ENCODE measurements around the gene LEFTY2.

Gene LEFTY2

GRCh38 chr1:225903623-225904022 is 37.4 kb downstream of the LEFTY2 start:
- H3K4me3 ChIP-seq (ENCODE audit: low read depth, low read length): no peak overlapping the region
- TF ChIP-seq CTCF (conservative IDR thresholded peaks at IDR 0.05; ENCODE audit: low read depth, low read length): no peak
- DNase-seq (ENCODE audit: low read depth): no peak

GRCh38 chr1:225899044-225899925 is 41.7 kb downstream of the LEFTY2 start:
- DNase-seq (ENCODE audit: low read depth): no peak

GRCh38 chr1:225897595-225898514 is 43.2 kb downstream of the LEFTY2 start:
- no peak overlapping the region for H3K4me3 ChIP-seq (ENCODE audit: low read depth, low read length)
- no peak for DNase-seq (ENCODE audit: low read depth)
- no peak for TF ChIP-seq CTCF (conservative IDR thresholded peaks at IDR 0.05; ENCODE audit: low read depth, low read length)

More at GRCh38 chr1:225899044-225899925, 41.7 kb downstream of the LEFTY2 start:
- no peak for TF ChIP-seq CTCF (conservative IDR thresholded peaks at IDR 0.05; ENCODE audit: low read depth, low read length)
- no peak overlapping the region for H3K4me3 ChIP-seq (ENCODE audit: low read depth, low read length)

GRCh38 chr1:225896937-225897549 is 44.0 kb downstream of the LEFTY2 start:
- H3K4me3 ChIP-seq (ENCODE audit: low read depth, low read length): no peak overlapping the region
- no peak for TF ChIP-seq CTCF (conservative IDR thresholded peaks at IDR 0.05; ENCODE audit: low read depth, low read length)
- peak; percentile 37 for DNase-seq (ENCODE audit: low read depth)

GRCh38 chr1:225896494-225896893 is 44.5 kb downstream of the LEFTY2 start:
- TF ChIP-seq CTCF (conservative IDR thresholded peaks at IDR 0.05; ENCODE audit: low read depth, low read length): no peak
- no peak for DNase-seq (ENCODE audit: low read depth)
- H3K4me3 ChIP-seq (ENCODE audit: low read depth, low read length): no peak overlapping the region

GRCh38 chr1:225892307-225892706 is 48.7 kb downstream of the LEFTY2 start:
- no peak for TF ChIP-seq CTCF (conservative IDR thresholded peaks at IDR 0.05; ENCODE audit: low read depth, low read length)

More at GRCh38 chr1:225892307-225892706, 48.7 kb downstream of the LEFTY2 start:
- H3K4me3 ChIP-seq (ENCODE audit: low read depth, low read length): no peak overlapping the region
- no peak for DNase-seq (ENCODE audit: low read depth)

Data from choroid plexus epithelial cell (primary cell).